Erythroblast (primary cell): Measurements from ENCODE around the gene STH.

Experiments used
- GATA1 ChIP-seq: IDR thresholded peaks from 2 replicates; pipeline ENCODE4 v1.6.1; 2011; ENCODE audit warnings: low read depth, mild to moderate bottlenecking, control low read depth, low read length, moderate library complexity
- POLR2A ChIP-seq: IDR thresholded peaks from 2 replicates; pipeline ENCODE4 v1.6.1; 2011; ENCODE audit warnings: mild to moderate bottlenecking, low read length

DNA sequence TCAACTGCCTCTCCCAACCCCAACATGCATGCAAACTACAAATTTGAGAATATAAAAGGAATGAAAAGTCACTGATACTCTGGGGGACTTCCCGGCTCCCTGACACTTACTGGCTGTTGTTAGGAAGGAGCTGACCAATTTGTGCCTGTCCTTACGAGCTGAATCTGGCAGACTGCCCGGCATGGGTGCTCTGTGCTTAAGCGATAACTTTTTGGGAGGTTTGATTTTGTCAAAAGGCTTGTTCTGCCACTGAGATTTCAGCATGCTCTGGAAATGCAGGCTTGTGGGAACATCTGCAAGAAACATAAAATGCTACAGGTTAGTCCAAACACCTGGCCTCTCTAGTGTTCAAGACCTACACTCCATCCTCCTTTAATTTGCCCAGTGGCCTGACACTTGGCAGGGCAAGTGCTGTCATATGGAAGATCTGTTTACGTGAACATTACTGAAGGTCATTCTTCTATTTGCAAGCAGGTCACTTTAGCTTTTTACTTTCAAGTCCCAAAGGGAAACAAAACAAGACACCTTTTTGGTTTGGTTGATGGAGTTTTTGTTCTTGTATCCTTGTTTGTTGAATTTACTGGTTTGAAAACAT, 40.6 kb downstream of the STH start:
- TF ChIP-seq POLR2A (no peak), GATA1 (no peak)
